Measurements from ENCODE around the gene CHRNB4.

CHRNB4 gene

GRCh38 chr15:78651930-78652615 is 11.1 kb upstream of the CHRNB4 start:
- DNase-seq (ENCODE audit: low read depth): no peak

GRCh38 chr15:78651007-78651406 is 10.0 kb upstream of the CHRNB4 start:
- TF ChIP-seq CTCF (IDR thresholded peaks at IDR 0.05; ENCODE audit: low read depth, low read length): no peak
- TF ChIP-seq MAX (IDR thresholded peaks at IDR 0.05; ENCODE audit: low read depth, low read length): no peak
- no peak for TF ChIP-seq POLR2A (IDR thresholded peaks at IDR 0.05; ENCODE audit: extremely low read depth, insufficient read length)
- no peak overlapping the region for H3K4me3 ChIP-seq (ENCODE audit: low read depth, low read length)
- no peak for DNase-seq (ENCODE audit: low read depth)

More at GRCh38 chr15:78651930-78652615, 11.1 kb upstream of the CHRNB4 start:
- TF ChIP-seq MAX (IDR thresholded peaks at IDR 0.05; ENCODE audit: low read depth, low read length) (no peak), POLR2A (IDR thresholded peaks at IDR 0.05; ENCODE audit: extremely low read depth, insufficient read length) (no peak), MYC (IDR thresholded peaks at IDR 0.05; ENCODE audit: low read depth, low read length) (no peak), CTCF (IDR thresholded peaks at IDR 0.05; ENCODE audit: low read depth, low read length) (no peak)
- H3K4me3 ChIP-seq (ENCODE audit: low read depth, low read length): no peak overlapping the region

- no peak for DNase-seq (ENCODE audit: low read depth)
- no peak overlapping the region for H3K4me3 ChIP-seq (ENCODE audit: low read depth, low read length)
- TF ChIP-seq CTCF (IDR thresholded peaks at IDR 0.05; ENCODE audit: low read depth, low read length): no peak
These were observed 9.0 kb upstream of the CHRNB4 start for GRCh38 chr15:78650022-78650421.

GRCh38 chr15:78645009-78645408 is 4.0 kb upstream of the CHRNB4 start:
- no peak for DNase-seq (ENCODE audit: low read depth)
- no peak overlapping the region for H3K4me3 ChIP-seq (ENCODE audit: low read depth, low read length)
- TF ChIP-seq MAX (IDR thresholded peaks at IDR 0.05; ENCODE audit: low read depth, low read length) (no peak), POLR2A (IDR thresholded peaks at IDR 0.05; ENCODE audit: extremely low read depth, insufficient read length) (no peak), CTCF (IDR thresholded peaks at IDR 0.05; ENCODE audit: low read depth, low read length) (no peak), MYC (IDR thresholded peaks at IDR 0.05; ENCODE audit: low read depth, low read length) (no peak)

- DNase-seq (ENCODE audit: low read depth): no peak
- TF ChIP-seq POLR2A (IDR thresholded peaks at IDR 0.05; ENCODE audit: extremely low read depth, insufficient read length): no peak
- no peak for TF ChIP-seq MYC (IDR thresholded peaks at IDR 0.05; ENCODE audit: low read depth, low read length)
- TF ChIP-seq MAX (IDR thresholded peaks at IDR 0.05; ENCODE audit: low read depth, low read length): no peak
- no peak for TF ChIP-seq CTCF (IDR thresholded peaks at IDR 0.05; ENCODE audit: low read depth, low read length)
- H3K4me3 ChIP-seq (ENCODE audit: low read depth, low read length): no peak overlapping the region
These were observed 1.3 kb upstream of the CHRNB4 start for GRCh38 chr15:78642331-78642730.

- TF ChIP-seq CTCF (IDR thresholded peaks at IDR 0.05; ENCODE audit: low read depth, low read length) (no peak), POLR2A (IDR thresholded peaks at IDR 0.05; ENCODE audit: extremely low read depth, insufficient read length) (no peak), MYC (IDR thresholded peaks at IDR 0.05; ENCODE audit: low read depth, low read length) (no peak), MAX (IDR thresholded peaks at IDR 0.05; ENCODE audit: low read depth, low read length) (no peak)
- DNase-seq (ENCODE audit: low read depth): no peak
- no peak overlapping the region for H3K4me3 ChIP-seq (ENCODE audit: low read depth, low read length)
These were observed 802 bp upstream of the CHRNB4 start for GRCh38 chr15:78641749-78642275.
